HG03460 (cell line): ENCODE data around the gene TMC6.

Experiments used
- ATAC-seq: cut with Tn5 transposase; IDR thresholded peaks from one replicate; pipeline ENCODE4 v1.9.1; 2021; ENCODE audit not compliant: unreplicated experiment

The TMC6 gene

GRCh38 chr17:78135858-78136500 is 7.4 kb upstream of the TMC6 start:
- ATAC-seq = no peak

- no peak for ATAC-seq
Measured at GRCh38 chr17:78134899-78135385, 6.4 kb upstream of the TMC6 start.

GRCh38 chr17:78133971-78134898 is 5.7 kb upstream of the TMC6 start:
- ATAC-seq = no peak

- ATAC-seq = no peak
Measured at GRCh38 chr17:78133179-78133951, 4.8 kb upstream of the TMC6 start.

- ATAC-seq = no peak
Measured at GRCh38 chr17:78132767-78133178, 4.2 kb upstream of the TMC6 start.

DNA sequence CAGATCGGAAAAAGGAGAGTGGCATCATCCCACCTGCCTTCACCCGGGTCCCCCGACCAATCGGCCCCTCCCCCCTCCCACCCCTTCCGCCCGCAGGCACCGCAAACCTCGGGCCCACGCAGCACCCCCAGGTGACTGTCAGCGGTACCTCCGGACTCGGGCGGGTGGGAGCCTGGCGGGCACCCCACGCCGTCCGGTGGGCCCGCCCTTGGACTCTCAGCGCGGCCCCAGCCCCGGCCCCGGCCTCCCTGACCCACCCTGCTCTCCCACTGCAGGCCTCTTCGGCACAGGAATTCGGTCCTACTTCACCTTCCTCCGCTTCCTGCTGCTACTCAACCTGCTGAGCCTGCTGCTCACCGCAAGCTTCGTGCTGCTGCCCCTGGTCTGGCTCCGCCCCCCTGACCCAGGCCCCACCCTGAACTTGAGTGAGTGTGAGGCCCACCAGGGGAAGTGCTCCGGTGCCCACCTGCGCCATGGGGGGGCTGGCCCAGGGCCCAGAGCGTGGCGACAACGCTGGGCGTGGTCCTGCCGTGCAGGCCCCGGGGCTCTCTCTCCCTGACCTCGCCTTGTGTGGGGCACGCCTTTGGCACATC is 3.6 kb upstream of the TMC6 start:
- no peak for ATAC-seq

- ATAC-seq = no peak
Measured at GRCh38 chr17:78131172-78132083, 2.9 kb upstream of the TMC6 start.

- no peak for ATAC-seq
Measured at GRCh38 chr17:78130437-78131101, 2.0 kb upstream of the TMC6 start, which contains the start of gene TMC8. TMC8 (plus strand) TSS chr17:78130771; CDS start chr17:78131589, 818 bp downstream.

GRCh38 chr17:78130090-78130436 is 1.5 kb upstream of the TMC6 start:
- ATAC-seq = no peak

- ATAC-seq = no peak
Measured at GRCh38 chr17:78129351-78130089, 965 bp upstream of the TMC6 start.

DNA sequence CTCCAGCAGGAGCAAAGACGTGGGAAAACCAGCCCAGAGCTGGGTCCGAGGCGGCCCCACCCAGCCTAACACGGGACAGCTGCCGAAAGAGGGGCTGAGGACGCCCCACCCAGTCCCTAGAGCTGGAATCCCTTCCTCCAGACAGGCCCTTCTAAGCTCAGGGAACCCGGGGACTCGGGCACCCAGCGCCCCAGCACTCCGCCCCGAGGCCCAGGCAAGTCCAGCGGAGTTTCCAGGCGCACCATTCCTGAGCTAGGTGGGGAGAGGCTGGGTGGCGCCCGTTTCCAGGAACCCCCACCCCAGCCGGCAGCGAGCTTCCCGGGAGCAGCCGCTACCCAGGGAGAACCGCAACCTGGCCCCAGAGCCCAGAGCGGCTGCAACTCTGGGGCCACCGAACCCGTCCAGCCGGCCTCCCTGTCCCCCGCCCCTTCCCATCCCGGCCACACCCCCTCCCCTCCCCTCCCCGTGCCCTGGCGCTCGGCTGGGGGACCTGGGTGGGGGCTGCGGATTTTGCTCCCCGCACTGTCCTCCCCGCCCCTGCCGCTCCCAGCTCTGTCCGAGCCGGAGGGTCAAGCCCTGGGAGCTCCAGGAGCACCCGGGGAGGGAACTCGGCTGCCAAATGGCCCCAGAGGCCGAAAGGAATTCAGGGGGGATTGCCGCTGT is 536 bp downstream of the TMC6 start:
- no peak for ATAC-seq

- no peak for ATAC-seq
Measured at GRCh38 chr17:78127239-78127887, 1.2 kb downstream of the TMC6 start.

- ATAC-seq = no peak
Measured at GRCh38 chr17:78126895-78127238, 1.7 kb downstream of the TMC6 start.

- no peak for ATAC-seq
Measured at GRCh38 chr17:78125976-78126894, 2.3 kb downstream of the TMC6 start.

DNA sequence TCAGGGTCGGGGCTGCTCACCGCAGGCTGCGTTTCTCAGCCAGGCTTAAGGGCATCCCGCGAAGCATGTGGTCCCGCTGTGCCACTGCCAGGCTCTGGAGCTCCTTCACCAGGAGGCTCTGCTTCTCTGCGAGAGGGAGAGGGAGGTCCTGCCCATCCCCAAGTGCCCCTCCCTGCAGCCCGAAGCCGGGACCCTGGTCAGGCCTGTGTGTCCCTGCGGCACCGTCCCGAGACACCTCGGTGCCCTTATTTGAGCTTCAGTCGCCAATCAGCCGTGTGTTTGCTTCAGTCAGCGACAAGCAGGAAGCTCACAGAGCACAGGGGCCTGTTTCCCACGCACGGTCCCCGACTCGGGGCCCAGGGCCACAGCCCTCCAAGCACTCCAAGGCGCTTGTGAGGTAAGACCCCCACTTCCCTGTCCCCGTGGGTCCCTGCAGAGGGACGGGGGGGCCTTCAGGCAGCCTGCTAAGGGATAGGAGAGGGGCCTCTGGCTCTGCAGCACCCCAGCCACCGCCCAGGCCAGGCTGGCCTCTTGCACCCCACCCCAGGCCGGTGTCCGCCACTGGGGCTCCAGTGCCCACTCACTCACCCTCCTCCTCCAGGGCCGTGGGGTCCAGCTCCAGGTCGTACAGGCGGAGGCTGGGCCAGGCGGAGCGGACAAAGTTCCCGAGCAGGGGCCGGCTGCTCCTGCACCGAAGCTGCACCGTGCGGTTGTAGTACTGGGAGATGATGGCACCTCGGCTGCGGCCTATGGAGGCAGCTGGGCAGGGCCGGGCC is 3.2 kb downstream of the TMC6 start:
- no peak for ATAC-seq

DNA sequence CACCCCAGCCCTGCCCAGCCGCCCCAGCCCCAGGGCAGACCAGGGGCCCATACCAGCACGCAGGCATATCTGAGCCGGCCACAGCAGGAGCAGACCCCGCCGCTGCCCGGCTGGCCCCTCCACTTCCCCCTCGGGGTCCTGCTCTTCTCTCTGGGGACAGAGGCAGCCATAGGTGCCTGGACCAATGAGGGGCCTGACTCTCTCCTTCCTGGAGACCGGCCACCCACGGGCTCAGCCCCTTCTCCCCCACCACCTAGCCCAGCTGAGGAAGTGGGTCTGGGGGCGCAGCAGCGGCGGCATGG is 3.8 kb downstream of the TMC6 start:
- no peak for ATAC-seq
